Body of pancreas (tissue), 4 donors: ENCODE data around the gene HEBP2.

ENCODE experiments used
- CTCF ChIP-seq, 7 experiments: fragments of 450-650 bp in 4 of 7; fragments of 200-600 bp in 3 of 7; sonication (generic) in 3 of 7; IDR thresholded peaks; one replicate each; pipeline ENCODE4 v1.5.1; 2016 to 2019; ENCODE audit warnings: antibody characterized with exemption in 7 of 7
- POLR2A ChIP-seq, 3 donors: fragments of 450-650 bp; IDR thresholded peaks; one replicate each; pipeline ENCODE4 v1.6.1; 2016; ENCODE audit warnings: antibody characterized with exemption in 3 of 3, mild to moderate bottlenecking in 2 of 3

GRCh38 chr6:138418118-138418742 lies 14.2 kb downstream of the HEBP2 start:
- TF ChIP-seq POLR2A (IDR thresholded peaks at IDR 0.05), result no peak
- no peak for TF ChIP-seq CTCF (IDR thresholded peaks at IDR 0.05)
